Measurements from ENCODE around the gene DPP4.

GRCh38 chr2:162053066-162053807 is 20.8 kb downstream of the DPP4 start:
- TF ChIP-seq TOX (CRISPR knock-in tag; IDR thresholded peaks at IDR 0.05; ENCODE audit: borderline replicate concordance) (no peak), RARB (CRISPR knock-in tag; IDR thresholded peaks at IDR 0.05) (no peak), ZC3H10 (CRISPR knock-in tag; IDR thresholded peaks at IDR 0.05) (no peak), ZFP30 (CRISPR knock-in tag; IDR thresholded peaks at IDR 0.05) (no peak), PPARA (CRISPR knock-in tag; IDR thresholded peaks at IDR 0.05; ENCODE audit: borderline replicate concordance) (no peak), BACH2 (CRISPR knock-in tag; IDR thresholded peaks at IDR 0.05; ENCODE audit: borderline replicate concordance) (no peak), CREB5 (CRISPR knock-in tag; IDR thresholded peaks at IDR 0.05; ENCODE audit: low read depth) (no peak), TCF4 (CRISPR knock-in tag; IDR thresholded peaks at IDR 0.05; ENCODE audit: borderline replicate concordance) (no peak)
